ENCODE results near the gene THRSP.

The THRSP gene

GRCh38 chr11:78079232-78080083 is 15.8 kb downstream of the THRSP start, which contains the start of gene NDUFC2:
Gene NDUFC2 (minus strand): TSS chr11:78079862. CDS start chr11:78079744, 118 bp downstream.
- Histone ChIP-seq H3K4me3 (ENCODE audit: severe bottlenecking) (peak within 1 kb of the TSS; percentile 75), H3K4me1 (ENCODE audit: insufficient read depth, poor library complexity, severe bottlenecking) (peaks cover 5% of the 10 kb centered on the region), H3K9me3 (ENCODE audit: severe bottlenecking) (no peaks in the 10 kb centered on the region), H3K27me3 (ENCODE audit: insufficient read depth, poor library complexity, severe bottlenecking) (no peaks in the 10 kb centered on the region), H3K36me3 (ENCODE audit: low read depth) (peaks cover 4% of the 10 kb centered on the region; the same call in 1 of the 2 replicates), H3K27ac (ENCODE audit: poor library complexity, severe bottlenecking) (peak within 1 kb of the TSS; percentile 41)
- ATAC-seq (ENCODE audit: low read depth) (peak; percentile 89), DNase-seq (ENCODE audit: low spot score) (peak; percentile 70)
- TF ChIP-seq CTCF (IDR thresholded peaks at IDR 0.05; ENCODE audit: poor library complexity, severe bottlenecking): no peak

DNA sequence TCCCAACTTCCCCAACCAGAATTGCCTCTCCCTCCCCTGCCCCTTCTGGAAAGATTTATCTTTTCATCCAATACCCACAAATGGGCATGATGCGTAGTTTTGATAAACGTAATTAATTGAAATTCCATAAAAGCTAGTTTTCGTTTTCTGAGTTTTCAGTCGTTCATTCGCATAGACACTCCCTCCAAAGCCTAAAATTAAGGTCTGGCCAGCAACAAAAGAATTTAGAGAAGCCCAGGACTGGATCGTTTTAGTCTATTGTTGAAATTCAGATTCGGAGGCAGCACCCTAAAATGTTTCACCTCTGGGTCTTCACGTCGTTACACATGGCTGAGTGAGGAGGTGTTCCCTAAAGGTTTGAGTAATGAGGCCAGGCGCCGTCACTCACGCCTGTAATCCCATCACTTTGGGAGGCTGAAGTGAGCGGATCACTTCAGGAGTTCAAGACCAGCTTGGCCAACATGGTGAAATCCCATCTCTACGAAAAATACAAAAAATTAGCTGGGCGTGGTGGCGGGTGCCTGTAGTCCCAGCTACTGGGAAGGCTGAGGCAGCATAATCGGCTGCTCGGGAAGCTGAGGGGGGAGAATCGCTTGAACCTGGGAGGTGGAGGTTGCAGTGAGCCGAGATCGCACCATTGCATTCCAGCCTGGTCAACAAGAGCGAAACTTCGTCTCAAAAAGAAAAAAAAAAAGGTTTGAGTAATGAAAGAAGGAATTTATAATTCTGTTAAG is 16.6 kb downstream of the THRSP start:
- Histone ChIP-seq H3K36me3 (ENCODE audit: low read depth) (peaks cover 4% of the 10 kb centered on the region; the same call in 1 of the 2 replicates), H3K4me1 (ENCODE audit: insufficient read depth, poor library complexity, severe bottlenecking) (no peaks in the 10 kb centered on the region), H3K27me3 (ENCODE audit: insufficient read depth, poor library complexity, severe bottlenecking) (no peaks in the 10 kb centered on the region), H3K27ac (ENCODE audit: poor library complexity, severe bottlenecking) (peak overlapping the region; percentile 41), H3K4me3 (ENCODE audit: severe bottlenecking) (peak overlapping the region; percentile 75), H3K9me3 (ENCODE audit: severe bottlenecking) (no peaks in the 10 kb centered on the region)
- TF ChIP-seq CTCF (IDR thresholded peaks at IDR 0.05; ENCODE audit: poor library complexity, severe bottlenecking): no peak
- ATAC-seq (ENCODE audit: low read depth): peak; percentile 7; the same call in 2 of the 3 replicates
- no peak for DNase-seq (ENCODE audit: low spot score)

- TF ChIP-seq CTCF (IDR thresholded peaks at IDR 0.05; ENCODE audit: poor library complexity, severe bottlenecking): no peak
- Histone ChIP-seq H3K4me3 (ENCODE audit: severe bottlenecking) (no peak overlapping the region), H3K4me1 (ENCODE audit: insufficient read depth, poor library complexity, severe bottlenecking) (no peaks in the 10 kb centered on the region), H3K27me3 (ENCODE audit: insufficient read depth, poor library complexity, severe bottlenecking) (no peaks in the 10 kb centered on the region), H3K9me3 (ENCODE audit: severe bottlenecking) (no peaks in the 10 kb centered on the region), H3K27ac (ENCODE audit: poor library complexity, severe bottlenecking) (no peak overlapping the region), H3K36me3 (ENCODE audit: low read depth) (no peaks in the 10 kb centered on the region)
- ATAC-seq (ENCODE audit: low read depth) (no peak), DNase-seq (ENCODE audit: low spot score) (no peak)
Observed at GRCh38 chr11:78080818-78081495, 17.3 kb downstream of the THRSP start.

DNA sequence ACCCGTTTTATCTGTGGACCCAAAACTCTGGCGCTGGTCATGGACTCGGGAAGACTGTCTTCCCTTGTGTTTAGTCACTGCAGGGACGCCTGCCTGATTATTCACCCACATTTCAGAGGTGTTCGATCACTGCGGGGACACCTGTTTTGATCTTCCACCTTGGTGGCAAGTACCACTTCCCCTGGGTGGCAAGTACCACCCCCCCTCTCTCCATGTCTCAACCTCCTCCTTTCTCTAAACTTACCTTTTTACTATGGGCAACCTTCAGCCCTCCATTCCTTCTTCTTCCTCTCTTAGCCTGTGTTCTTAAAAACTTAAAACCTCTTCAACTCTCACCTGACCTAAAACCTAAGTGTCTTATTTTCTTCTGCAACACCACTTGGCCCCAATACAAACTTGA is 17.9 kb downstream of the THRSP start:
- DNase-seq (ENCODE audit: low spot score) (no peak), ATAC-seq (ENCODE audit: low read depth) (no peak)
- Histone ChIP-seq H3K4me1 (ENCODE audit: insufficient read depth, poor library complexity, severe bottlenecking) (no peaks in the 10 kb centered on the region), H3K27ac (ENCODE audit: poor library complexity, severe bottlenecking) (no peak overlapping the region), H3K9me3 (ENCODE audit: severe bottlenecking) (no peaks in the 10 kb centered on the region), H3K4me3 (ENCODE audit: severe bottlenecking) (no peak overlapping the region), H3K27me3 (ENCODE audit: insufficient read depth, poor library complexity, severe bottlenecking) (no peaks in the 10 kb centered on the region), H3K36me3 (ENCODE audit: low read depth) (no peaks in the 10 kb centered on the region)
- no peak for TF ChIP-seq CTCF (IDR thresholded peaks at IDR 0.05; ENCODE audit: poor library complexity, severe bottlenecking)
